Sigmoid colon (tissue), 7 donors: ENCODE data around the gene ZNF780A. TPM values are rescaled to one million over a fixed set of nuclear protein-coding genes. Genes with fewer than 3 reads are reported as not detected.
"Not testable (repeated sequence)": the region's sequence is repeated elsewhere in the genome, so short reads cannot be mapped to it uniquely, and the experiment has no call there.

Experiments used
- DNase-seq: peaks from one replicate; pipeline ENCODE4 v3.0.0-alpha.2; 2019
- H3K27ac ChIP-seq, 4 donors: fragments of 200-600 bp; sonication (generic); one replicate each; pipeline ENCODE4 v1.5.1; 2016 to 2019; ENCODE audit warnings: mild to moderate bottlenecking in 1 of 4
- H3K27me3 ChIP-seq, 3 donors: fragments of 200-600 bp; sonication (generic); one replicate each; pipeline ENCODE4 v1.5.1; 2019; ENCODE audit warnings: mild to moderate bottlenecking in 1 of 3
- H3K36me3 ChIP-seq, 4 donors: fragments of 200-600 bp; sonication (generic); one replicate each; pipeline ENCODE4 v1.5.1; 2016 to 2019
- H3K4me1 ChIP-seq, 4 donors: fragments of 200-600 bp; sonication (generic); one replicate each; pipeline ENCODE4 v1.5.1; 2017 to 2019
- H3K4me3 ChIP-seq, 4 donors: fragments of 200-600 bp; sonication (generic); one replicate each; pipeline ENCODE4 v1.5.1; 2017 to 2019; ENCODE audit warnings: mild to moderate bottlenecking in 2 of 4, moderate library complexity in 1 of 4
- H3K9me3 ChIP-seq, 4 donors: fragments of 200-600 bp in 3 of 4; sonication (generic) in 3 of 4; one replicate each; pipeline versions ENCODE4 v1.5.1 to v1.6.1; 2013 to 2019
- EP300 ChIP-seq, 4 donors: sonication (generic); formaldehyde crosslinking; IDR thresholded peaks; one replicate each; pipeline ENCODE4 v1.6.1; 2017; ENCODE audit warnings: antibody characterized with exemption in 4 of 4
- POLR2A ChIP-seq, 2 donors: fragments of 450-650 bp; IDR thresholded peaks; one replicate each; pipeline ENCODE4 v1.6.1; 2016; ENCODE audit warnings: antibody characterized with exemption in 2 of 2, mild to moderate bottlenecking in 2 of 2, moderate library complexity in 2 of 2
- POLR2AphosphoS5 ChIP-seq, 4 donors: sonication (generic); formaldehyde crosslinking; IDR thresholded peaks; one replicate each; pipeline ENCODE4 v1.6.1; 2017; ENCODE audit warnings: antibody characterized with exemption in 4 of 4
- WGBS, 2 donors: extraction: QIAGEN DNeasy Blood & Tissue Kit; methylation state at CpG; one replicate each; pipeline ENCODE4 v1.1.7; 2013; 5-methylcytosine and 5-hydroxymethylcytosine counted together
- intact Hi-C: fragments of 100-400 bp; cut with DNase I; formaldehyde crosslinking; loops from one replicate; pipeline ENCODE4 v1.15.1; 2023
- polyA plus RNA-seq, 3 donors: library from polyadenylated mRNA; stranded (reverse); fragments of 200-250 nt; gene quantifications; one replicate each; pipeline ENCODE4 v1.2.3, GENCODE V29; 2013
- total RNA-seq, 4 donors: library from RNA; depleted of rRNA; stranded (reverse); fragments of >200 nt; gene quantifications; one replicate each; pipeline ENCODE4 v1.1.0, GENCODE V29; 2016
- TF ChIP-seq, protein P1 (sequence below), 4 experiments: fragments of 450-650 bp in 3 of 4; fragments of 200-600 bp in 1 of 4; IDR thresholded peaks; one replicate each; pipeline ENCODE4 v1.5.1; 2016 to 2019; ENCODE audit warnings: antibody characterized with exemption in 4 of 4, mild to moderate bottlenecking in 3 of 4, moderate library complexity in 2 of 4
- donor health status: healthy with polysubstance abuse.
- donor health status: Bipolar disorder and iron deficiency.
- donor health status: healthy.

ZNF780A gene
- total and polyA plus RNA-seq, 7 donors, result 10.3 to 15.8 (median 13.6) TPM

GRCh38 chr19:40133491-40133890 lies 42.7 kb upstream of the ZNF780A start:
- no peaks in the 10 kb centered on the region for H3K4me1 ChIP-seq
- TF ChIP-seq POLR2A (IDR thresholded peaks at IDR 0.05), result no peak
- TF ChIP-seq, protein P1, sequence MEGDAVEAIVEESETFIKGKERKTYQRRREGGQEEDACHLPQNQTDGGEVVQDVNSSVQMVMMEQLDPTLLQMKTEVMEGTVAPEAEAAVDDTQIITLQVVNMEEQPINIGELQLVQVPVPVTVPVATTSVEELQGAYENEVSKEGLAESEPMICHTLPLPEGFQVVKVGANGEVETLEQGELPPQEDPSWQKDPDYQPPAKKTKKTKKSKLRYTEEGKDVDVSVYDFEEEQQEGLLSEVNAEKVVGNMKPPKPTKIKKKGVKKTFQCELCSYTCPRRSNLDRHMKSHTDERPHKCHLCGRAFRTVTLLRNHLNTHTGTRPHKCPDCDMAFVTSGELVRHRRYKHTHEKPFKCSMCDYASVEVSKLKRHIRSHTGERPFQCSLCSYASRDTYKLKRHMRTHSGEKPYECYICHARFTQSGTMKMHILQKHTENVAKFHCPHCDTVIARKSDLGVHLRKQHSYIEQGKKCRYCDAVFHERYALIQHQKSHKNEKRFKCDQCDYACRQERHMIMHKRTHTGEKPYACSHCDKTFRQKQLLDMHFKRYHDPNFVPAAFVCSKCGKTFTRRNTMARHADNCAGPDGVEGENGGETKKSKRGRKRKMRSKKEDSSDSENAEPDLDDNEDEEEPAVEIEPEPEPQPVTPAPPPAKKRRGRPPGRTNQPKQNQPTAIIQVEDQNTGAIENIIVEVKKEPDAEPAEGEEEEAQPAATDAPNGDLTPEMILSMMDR (IDR thresholded peaks at IDR 0.05), result no peak
- TF ChIP-seq EP300 (IDR thresholded peaks at IDR 0.05), result no peak
- TF ChIP-seq POLR2AphosphoS5 (IDR thresholded peaks at IDR 0.05), result no peak
- no peak for DNase-seq
- intact Hi-C loops, result no loop called here
- no peak overlapping the region for H3K4me3 ChIP-seq
- H3K27me3 ChIP-seq, result peaks cover 0 to 12% (median 0%) of the 10 kb centered on the region in 3 donors
- no peaks in the 10 kb centered on the region for H3K9me3 ChIP-seq
- H3K27ac ChIP-seq, result no peak overlapping the region
- 78 to 83% methylated on average over 1 of the region's 1 CpG for WGBS, 2 donors
- no peaks in the 10 kb centered on the region for H3K36me3 ChIP-seq

DNA sequence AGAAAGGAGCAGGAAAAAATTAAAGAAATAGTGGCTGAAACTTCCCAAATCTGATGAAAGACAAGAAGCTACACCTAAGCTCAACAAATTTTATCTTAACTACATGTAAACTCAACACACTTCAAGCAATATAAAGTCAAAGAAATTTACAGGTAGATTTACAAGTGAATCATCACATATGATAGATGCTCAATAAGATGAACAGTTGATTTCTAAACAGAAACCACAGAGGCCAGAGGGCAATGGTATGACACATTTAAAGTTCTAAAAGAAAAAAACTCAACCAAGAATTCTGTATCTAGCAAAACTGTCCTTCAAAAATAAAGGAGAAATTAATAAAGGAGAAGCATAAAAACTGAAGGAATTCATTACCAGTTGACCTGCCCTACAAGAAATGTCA lies 39.3 kb upstream of the ZNF780A start:
- intact Hi-C loops, result no loop called here

GRCh38 chr19:40129425-40129824 lies 38.7 kb upstream of the ZNF780A start:
- no peak for TF ChIP-seq POLR2A (IDR thresholded peaks at IDR 0.05)
- no peak for TF ChIP-seq EP300 (IDR thresholded peaks at IDR 0.05)
- no peak for TF ChIP-seq POLR2AphosphoS5 (IDR thresholded peaks at IDR 0.05)
- TF ChIP-seq, protein P1 (IDR thresholded peaks at IDR 0.05), result no peak
- intact Hi-C loops, result no loop called here
- 65 to 70% methylated on average over 3 of the region's 3 CpGs for WGBS, 2 donors
- no peak for DNase-seq
- H3K36me3 ChIP-seq, result no peaks in the 10 kb centered on the region
- no peaks in the 10 kb centered on the region for H3K4me1 ChIP-seq
- H3K4me3 ChIP-seq, result no peak overlapping the region
- peaks cover 0 to 13% (median 6%) of the 10 kb centered on the region in 3 donors for H3K27me3 ChIP-seq
- no peaks in the 10 kb centered on the region for H3K9me3 ChIP-seq
- no peak overlapping the region for H3K27ac ChIP-seq

More for the DNA sequence above, 39.3 kb upstream of the ZNF780A start:
- Histone ChIP-seq H3K4me3 (no peak overlapping the region), H3K4me1 (no peaks in the 10 kb centered on the region), H3K27ac (no peak overlapping the region), H3K27me3 (peaks cover 0 to 13% (median 6%) of the 10 kb centered on the region in 3 donors), H3K36me3 (no peaks in the 10 kb centered on the region), H3K9me3 (no peaks in the 10 kb centered on the region)
- TF ChIP-seq POLR2A (IDR thresholded peaks at IDR 0.05), result no peak
- no peak for TF ChIP-seq POLR2AphosphoS5 (IDR thresholded peaks at IDR 0.05)
- TF ChIP-seq EP300 (IDR thresholded peaks at IDR 0.05), result no peak
- TF ChIP-seq, protein P1 (IDR thresholded peaks at IDR 0.05), result no peak
- DNase-seq, result no peak

- no peaks in the 10 kb centered on the region for H3K36me3 ChIP-seq
- TF ChIP-seq, protein P1 (IDR thresholded peaks at IDR 0.05), result no peak
- no peak for TF ChIP-seq POLR2AphosphoS5 (IDR thresholded peaks at IDR 0.05)
- no peak for TF ChIP-seq EP300 (IDR thresholded peaks at IDR 0.05)
- TF ChIP-seq POLR2A (IDR thresholded peaks at IDR 0.05), result no peak
- H3K27ac ChIP-seq, result no peak overlapping the region
- no peaks in the 10 kb centered on the region for H3K4me1 ChIP-seq
- DNase-seq, result no peak
- no peak overlapping the region for H3K4me3 ChIP-seq
- intact Hi-C loops, result no loop called here
- no peaks in the 10 kb centered on the region for H3K9me3 ChIP-seq
- peaks cover 0 to 13% (median 6%) of the 10 kb centered on the region in 3 donors for H3K27me3 ChIP-seq
Measured at GRCh38 chr19:40128991-40129390, 38.2 kb upstream of the ZNF780A start.

GRCh38 chr19:40119380-40119779 lies 28.6 kb upstream of the ZNF780A start:
- WGBS, 2 donors, result 84 to 92% methylated on average over 4 of the region's 4 CpGs
- H3K36me3 ChIP-seq, result no peaks in the 10 kb centered on the region
- DNase-seq, result no peak
- intact Hi-C loops, result no loop called here
- H3K4me1 ChIP-seq, result no peaks in the 10 kb centered on the region
- H3K9me3 ChIP-seq, result no peaks in the 10 kb centered on the region
- no peak for TF ChIP-seq POLR2A (IDR thresholded peaks at IDR 0.05)
- no peak for TF ChIP-seq POLR2AphosphoS5 (IDR thresholded peaks at IDR 0.05)
- TF ChIP-seq, protein P1 (IDR thresholded peaks at IDR 0.05), result no peak
- no peak overlapping the region for H3K27ac ChIP-seq
- H3K4me3 ChIP-seq, result no peak overlapping the region
- H3K27me3 ChIP-seq, result no peaks in the 10 kb centered on the region

- H3K27me3 ChIP-seq, H3K36me3 ChIP-seq, H3K4me3 ChIP-seq, intact Hi-C loops, H3K27ac ChIP-seq, H3K9me3 ChIP-seq, DNase-seq, H3K4me1 ChIP-seq: not testable (repeated sequence)
- 89 to 94% methylated on average over 12 to 15 of the region's 25 CpGs for WGBS, 2 donors
Measured at GRCh38 chr19:40118638-40119037, 27.9 kb upstream of the ZNF780A start.
